GM18870 (cell line): ENCODE results near the gene RGS10.

Experiments used
- ATAC-seq: cut with Tn5 transposase; IDR thresholded peaks from one replicate; pipeline ENCODE4 v1.9.1; 2021; ENCODE audit warnings: moderate library complexity; ENCODE audit not compliant: unreplicated experiment

Gene RGS10

GRCh38 chr10:119520283-119520682, 22.2 kb downstream of the RGS10 start:
- no peak for ATAC-seq

- no peak for ATAC-seq
Measured at GRCh38 chr10:119518936-119519335, 23.6 kb downstream of the RGS10 start.

DNA sequence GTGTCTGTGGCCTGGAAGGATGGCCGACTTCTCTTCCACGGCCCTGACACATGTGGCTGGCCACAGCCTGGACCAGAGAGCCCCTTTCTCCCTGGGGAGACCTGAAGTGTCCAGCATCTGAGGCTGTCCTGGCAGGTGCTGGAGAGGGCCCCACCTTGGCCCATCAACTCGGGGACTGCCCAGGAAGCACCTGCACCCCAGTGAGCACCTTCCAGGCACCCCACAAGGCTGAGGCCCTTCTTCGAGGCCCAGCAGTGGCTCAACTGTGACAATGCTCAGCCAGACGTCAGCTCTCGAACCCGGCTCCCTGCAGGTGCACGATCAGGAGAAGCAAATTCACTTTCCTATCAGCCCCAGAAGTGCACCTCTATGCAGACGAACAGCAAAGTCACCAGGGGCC, 24.3 kb downstream of the RGS10 start:
- no peak for ATAC-seq

DNA sequence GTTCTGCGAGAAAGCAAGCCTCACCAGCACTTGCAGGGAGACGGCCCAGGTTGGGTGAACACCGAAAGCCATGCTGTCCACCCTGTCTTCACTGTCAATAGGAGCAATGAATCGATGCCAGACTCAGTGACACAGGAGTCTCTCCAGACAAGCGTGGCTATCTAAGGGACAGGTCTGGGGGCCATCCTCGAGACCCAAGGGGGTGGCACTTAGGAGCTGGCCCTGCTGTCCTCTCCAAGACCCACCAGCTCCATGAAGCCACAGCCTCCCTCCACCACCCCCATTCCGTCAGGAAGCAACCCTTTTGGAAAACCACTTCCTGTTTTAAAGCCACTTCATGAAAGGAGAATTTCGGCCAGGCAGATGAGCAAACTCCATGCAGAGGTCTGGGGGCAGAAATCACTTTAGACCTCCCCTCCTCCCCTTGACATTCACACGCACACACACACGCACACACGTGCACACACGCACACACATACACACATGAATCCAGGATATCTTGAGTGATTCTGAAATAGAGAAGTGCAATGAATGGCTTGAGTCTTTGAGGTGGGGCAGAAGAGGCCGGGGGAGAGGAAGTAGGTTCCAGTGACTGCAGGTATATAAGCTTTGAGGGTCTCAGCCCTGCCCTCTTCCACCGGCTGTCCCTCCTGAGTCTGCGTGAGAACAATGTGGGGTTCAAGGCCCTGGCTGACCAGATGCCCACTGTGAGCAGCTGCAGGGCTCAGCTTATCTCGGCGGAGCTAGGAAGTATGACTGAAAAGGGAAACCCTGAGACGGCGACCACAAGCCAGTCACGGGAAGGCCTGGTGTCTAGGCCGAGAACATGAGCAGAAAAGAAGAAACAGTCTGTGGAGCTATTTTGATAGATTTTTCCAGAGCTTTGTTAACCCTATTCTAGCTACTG, 25.0 kb downstream of the RGS10 start:
- ATAC-seq, result no peak

DNA sequence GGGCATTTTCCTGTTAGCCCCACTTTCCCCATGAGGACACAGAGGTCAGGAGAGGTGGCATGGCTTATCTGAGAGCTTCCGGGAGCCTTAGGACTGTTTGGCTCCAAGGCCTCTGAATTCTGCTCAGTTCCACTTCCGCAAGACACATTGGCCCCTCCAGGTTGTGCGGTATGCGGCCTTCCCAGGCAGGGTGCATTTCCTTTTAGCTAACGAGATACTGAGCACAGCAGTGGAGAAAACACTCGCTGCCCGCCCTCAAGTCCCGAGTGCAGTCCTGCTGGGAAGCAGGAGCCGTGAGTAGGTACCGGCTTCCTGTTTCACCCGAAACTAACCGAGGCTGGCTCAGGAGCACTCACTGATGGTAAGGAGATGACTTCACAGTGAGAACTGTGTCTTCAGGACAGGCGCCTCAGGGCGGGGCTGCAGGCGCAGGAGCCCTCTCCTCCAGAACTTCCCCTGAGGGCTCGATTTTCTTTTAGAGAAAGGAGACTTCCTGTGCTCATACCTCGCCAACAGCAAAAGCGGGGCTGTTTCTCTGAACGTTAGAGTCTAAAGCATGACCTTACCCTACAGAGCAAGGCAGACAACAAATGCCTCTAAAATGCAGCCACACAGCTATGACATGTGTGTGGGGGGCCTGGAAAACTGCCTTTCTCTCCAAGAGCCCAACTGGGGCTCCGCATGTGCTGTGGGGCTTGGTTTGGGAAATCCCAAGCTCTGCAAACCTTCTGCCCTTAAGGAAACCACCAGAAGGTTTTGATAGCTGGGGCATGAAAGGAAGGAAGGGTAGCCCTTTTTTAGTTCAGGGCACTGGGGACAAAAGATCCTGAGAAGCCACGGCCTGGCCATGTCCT, 25.9 kb downstream of the RGS10 start:
- ATAC-seq, result peak; percentile 79

DNA sequence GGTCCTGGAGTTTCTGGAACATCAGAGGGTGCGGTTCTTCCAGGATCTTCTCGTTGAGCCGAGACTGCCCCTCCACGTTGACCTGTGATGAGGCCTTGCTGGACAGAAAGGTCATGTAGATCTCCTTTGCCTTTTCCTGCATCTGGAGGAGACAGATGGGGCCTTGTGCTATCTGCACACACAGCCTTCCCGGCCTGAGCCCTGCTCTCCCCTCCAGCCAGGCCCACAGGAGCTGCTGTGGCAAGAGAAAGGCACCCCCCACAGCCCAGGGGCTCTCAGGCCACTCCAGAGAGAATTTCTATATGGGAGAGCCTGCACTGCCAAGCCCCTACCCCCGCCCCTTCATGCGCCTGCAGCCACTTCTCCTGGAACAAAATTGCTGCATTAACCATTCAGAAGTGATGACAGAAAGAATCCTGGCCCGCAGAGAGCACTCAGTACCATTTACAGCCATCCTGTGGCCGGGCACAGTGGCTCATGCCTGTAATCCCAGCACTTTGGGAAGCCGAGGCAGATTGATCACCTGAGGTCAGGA, 26.9 kb downstream of the RGS10 start:
- no peak for ATAC-seq

DNA sequence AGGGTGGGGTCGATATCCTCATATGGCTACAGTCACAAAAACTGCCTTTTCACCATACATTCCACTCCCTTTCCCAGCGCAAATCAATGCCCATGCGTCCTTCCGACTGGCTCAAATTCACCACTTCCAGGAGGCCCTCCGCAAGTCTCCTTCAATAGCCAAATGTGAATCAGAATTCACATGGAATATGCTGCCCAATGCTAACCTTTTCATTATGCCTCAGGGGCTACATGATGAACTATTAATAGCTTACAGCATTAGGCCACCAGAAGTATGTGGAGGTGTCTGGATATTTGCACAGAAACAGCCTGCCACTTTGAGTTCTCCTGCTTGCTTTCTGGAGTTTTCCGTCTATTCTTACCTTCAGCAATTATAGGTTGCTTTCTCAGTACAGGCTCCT, 27.7 kb downstream of the RGS10 start:
- no peak for ATAC-seq

DNA sequence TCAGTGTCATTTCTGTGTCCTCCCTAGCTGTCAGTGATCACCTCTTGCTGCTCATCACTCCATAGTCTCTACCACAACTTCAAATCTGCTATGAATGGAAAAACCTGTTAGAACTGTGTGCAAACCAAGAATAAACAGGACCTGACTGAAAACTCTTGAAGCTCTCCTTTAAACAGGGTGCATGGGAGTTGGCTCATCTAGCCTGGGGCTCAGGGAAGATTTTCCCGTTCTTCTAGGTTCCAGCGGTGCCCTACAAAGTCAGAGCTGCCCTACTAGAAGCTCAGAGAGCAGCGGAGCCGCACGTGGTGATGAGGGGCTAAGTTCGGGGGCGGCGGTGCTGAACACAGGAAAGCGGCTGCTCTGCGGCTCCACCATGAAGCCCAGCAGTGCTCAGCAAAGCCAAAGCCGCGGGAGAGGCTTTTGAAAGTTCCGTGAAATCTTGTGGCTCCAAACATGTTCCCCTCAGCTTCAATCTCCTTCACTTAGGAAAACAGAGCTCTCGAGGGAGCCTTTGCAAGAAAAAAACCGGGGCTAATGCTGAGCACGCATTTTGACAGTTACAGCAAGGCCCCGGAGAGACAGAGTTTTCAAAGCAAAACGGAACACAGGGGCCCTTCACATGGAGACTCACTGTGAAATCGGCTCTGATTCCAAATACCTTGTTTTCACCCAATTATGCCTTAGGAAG, 30.5 kb downstream of the RGS10 start:
- ATAC-seq, result no peak

DNA sequence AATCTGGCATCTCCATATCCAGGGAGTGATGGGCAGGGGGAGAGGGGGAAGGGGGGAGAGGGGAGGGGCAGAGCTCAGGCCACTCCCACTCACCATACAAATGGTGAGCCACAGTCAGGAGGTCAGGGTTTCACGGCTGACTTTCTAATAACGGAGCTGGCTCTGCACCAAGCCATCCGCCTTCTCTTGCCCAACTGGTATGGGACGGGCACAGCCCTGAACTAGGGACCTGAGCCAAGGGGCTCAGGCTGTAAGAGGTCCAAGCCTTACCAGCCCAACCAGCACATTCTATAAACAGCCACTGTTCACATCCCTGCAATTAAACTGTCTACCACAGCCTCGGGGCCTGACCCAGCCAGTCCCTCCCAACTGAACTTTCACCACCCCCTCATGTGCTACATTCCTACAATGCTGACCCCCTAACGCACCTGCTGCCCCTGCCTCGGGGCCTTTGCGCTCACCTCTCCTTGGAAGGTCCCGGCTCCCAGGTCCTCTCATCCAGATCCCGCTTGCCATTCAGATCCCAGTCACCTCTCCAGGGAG, 32.5 kb downstream of the RGS10 start:
- ATAC-seq, result no peak

GRCh38 chr10:119507115-119507514, 35.4 kb downstream of the RGS10 start:
- no peak for ATAC-seq

- ATAC-seq, result no peak
Measured at GRCh38 chr10:119505588-119506315, 36.8 kb downstream of the RGS10 start.

DNA sequence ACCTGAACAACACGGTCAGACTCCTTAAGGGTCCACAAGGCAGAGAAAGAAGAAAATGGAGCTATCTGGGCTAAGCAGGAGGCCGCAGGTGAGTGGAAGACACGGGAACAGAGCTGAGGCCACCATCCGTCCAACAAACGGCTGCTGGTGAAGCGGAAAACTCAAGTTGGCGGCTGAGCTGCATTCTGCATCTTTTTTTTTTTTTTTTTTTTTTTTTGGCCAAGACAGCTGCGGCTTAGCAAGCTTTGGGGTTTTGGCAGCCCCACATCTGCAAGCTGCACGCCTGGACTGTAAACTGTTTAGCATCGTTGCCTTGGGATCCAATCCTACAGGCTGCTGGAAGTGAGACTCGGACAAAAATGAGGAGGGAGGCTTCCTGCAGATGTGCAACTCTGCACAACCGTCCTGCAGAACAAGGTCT, 37.4 kb downstream of the RGS10 start:
- ATAC-seq, result no peak

GRCh38 chr10:119504651-119505050, 37.9 kb downstream of the RGS10 start:
- ATAC-seq, result no peak

- ATAC-seq, result no peak
Measured at GRCh38 chr10:119503821-119504220, 38.7 kb downstream of the RGS10 start.

DNA sequence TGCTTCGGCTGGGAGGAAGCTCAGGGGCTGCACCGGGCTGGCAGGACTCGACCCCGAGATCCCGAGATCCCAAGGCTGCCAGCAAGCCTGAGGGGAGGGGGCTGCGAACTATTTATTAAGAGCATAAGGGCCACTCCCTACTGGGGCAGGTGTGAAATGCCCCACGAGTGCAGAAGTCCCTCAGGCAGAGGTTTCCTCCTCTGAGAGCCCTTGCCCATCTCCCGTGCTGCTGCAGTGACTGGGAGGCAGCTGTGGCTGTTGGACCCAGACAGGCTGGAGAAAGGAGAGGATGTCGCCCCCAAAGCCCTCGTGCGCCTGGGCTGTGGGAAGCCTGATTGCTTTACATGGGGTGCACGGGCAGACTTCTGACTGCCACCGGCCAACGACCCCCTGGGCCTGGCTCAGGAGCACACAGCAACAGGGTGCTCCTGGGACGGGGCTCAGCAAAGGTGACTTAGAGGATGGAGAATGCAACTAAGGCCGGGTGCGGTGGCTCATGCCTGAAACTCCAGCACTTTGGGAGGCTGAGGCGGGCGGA, 39.8 kb downstream of the RGS10 start:
- no peak for ATAC-seq

GRCh38 chr10:119502209-119502608, 40.3 kb downstream of the RGS10 start:
- peak; percentile 61 for ATAC-seq

DNA sequence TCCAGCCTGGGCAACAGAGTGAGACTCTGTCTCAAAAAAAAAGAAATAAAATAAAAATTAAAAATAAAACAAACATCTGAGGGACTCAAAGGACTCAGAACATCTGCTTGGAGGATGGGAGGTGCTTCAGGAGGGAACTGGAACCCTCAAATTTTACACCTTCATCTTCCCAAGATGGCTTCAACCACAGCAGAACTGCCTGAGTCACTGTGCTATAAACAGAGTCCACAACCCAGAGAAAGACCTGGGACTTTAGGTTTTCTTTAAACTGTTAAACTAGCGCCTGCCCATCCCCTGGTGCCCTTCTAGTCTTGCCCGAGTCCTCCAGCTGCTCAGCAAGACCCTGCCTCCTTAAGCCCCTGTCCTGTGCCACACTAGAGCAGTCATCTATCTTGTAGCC, 40.8 kb downstream of the RGS10 start:
- no peak for ATAC-seq

- ATAC-seq, result no peak
Measured at GRCh38 chr10:119500821-119501220, 41.7 kb downstream of the RGS10 start.

DNA sequence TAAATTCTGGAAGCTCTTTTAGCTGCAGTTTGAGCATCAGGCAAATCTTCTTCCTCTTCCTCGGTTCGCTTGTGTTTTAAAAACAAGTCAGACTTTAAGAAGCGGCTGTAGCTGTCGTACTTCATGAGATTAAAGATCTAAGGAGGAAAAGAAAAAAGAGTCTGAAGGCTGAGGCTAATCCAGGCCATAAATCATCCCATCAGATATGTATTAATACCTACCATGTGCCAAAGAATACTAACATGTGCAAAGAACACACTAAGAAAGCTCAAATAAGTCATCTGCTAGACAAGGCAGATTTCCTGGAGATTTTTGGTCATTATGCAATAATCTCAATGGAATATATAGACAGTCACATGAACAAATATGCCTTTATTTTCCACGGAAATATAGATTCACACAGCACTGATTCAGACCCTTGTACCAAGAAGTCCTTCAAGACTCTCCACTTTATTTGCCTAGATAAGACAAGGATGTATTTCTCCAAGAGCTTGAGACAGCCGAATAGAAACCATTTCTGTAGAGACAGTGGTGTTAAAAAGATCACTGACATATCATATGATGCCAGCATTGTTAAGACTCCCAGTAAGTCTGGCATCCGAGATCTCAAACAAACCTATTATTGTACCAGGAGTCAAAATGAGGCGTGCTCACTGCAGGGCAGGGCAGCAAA, 42.3 kb downstream of the RGS10 start:
- ATAC-seq, result no peak
